Left kidney (tissue), 2 donors: Measurements from ENCODE around the gene REL. TPM values are rescaled to one million over a fixed set of nuclear protein-coding genes. Genes with fewer than 3 reads are reported as not detected.
"Not testable (repeated sequence)": the region's sequence is repeated elsewhere in the genome, so short reads cannot be mapped to it uniquely, and the experiment has no call there.

Source experiments
- DNase-seq: peaks from one replicate; pipeline ENCODE4 v3.0.0-alpha.2; 2013
- polyA plus RNA-seq: library from polyadenylated mRNA; unstranded; fragments of 120-200 nt; gene quantifications from one replicate; pipeline ENCODE4 v1.2.1, GENCODE V29; 2013; ENCODE audit not compliant: insufficient read length

The REL gene
- polyA plus RNA-seq, 1 donor: 10.4 TPM

GRCh38 chr2:60925994-60926740 is 44.8 kb downstream of the REL start:
- no peak for DNase-seq

- no peak for DNase-seq
These were observed 45.6 kb downstream of the REL start for GRCh38 chr2:60926741-60927552.

GRCh38 chr2:60932061-60932460 is 50.7 kb downstream of the REL start:
- not testable (repeated sequence) for DNase-seq

GRCh38 chr2:60932954-60933353 is 51.6 kb downstream of the REL start:
- no peak for DNase-seq

- no peak for DNase-seq
These were observed 52.9 kb downstream of the REL start for GRCh38 chr2:60934165-60934722.

- no peak for DNase-seq
These were observed 55.4 kb downstream of the REL start for GRCh38 chr2:60936757-60937156.

- DNase-seq: no peak
These were observed 56.9 kb downstream of the REL start for GRCh38 chr2:60938301-60938700.

- DNase-seq: no peak
These were observed 58.2 kb downstream of the REL start for GRCh38 chr2:60939622-60940021.

GRCh38 chr2:60945341-60945740 is 64.0 kb downstream of the REL start:
- DNase-seq: no peak

- no peak for DNase-seq
These were observed 65.7 kb downstream of the REL start for GRCh38 chr2:60947056-60947455.

- no peak for DNase-seq
These were observed 66.8 kb downstream of the REL start for GRCh38 chr2:60948161-60948560.

- DNase-seq: no peak
These were observed 67.7 kb downstream of the REL start for GRCh38 chr2:60948926-60949579.

- DNase-seq: no peak
These were observed 72.8 kb downstream of the REL start for GRCh38 chr2:60954139-60954538.

GRCh38 chr2:60957224-60957623 is 75.8 kb downstream of the REL start:
- DNase-seq: no peak

- no peak for DNase-seq
These were observed 76.3 kb downstream of the REL start for GRCh38 chr2:60957643-60958042.

GRCh38 chr2:60958361-60958760 is 77.0 kb downstream of the REL start:
- DNase-seq: no peak

- no peak for DNase-seq
These were observed 77.4 kb downstream of the REL start for GRCh38 chr2:60958800-60959199.

GRCh38 chr2:60959501-60959900 is 78.1 kb downstream of the REL start:
- DNase-seq: no peak

- no peak for DNase-seq
These were observed 79.3 kb downstream of the REL start for GRCh38 chr2:60960706-60961105.

GRCh38 chr2:60961457-60961856 is 80.1 kb downstream of the REL start:
- no peak for DNase-seq

GRCh38 chr2:60962528-60962927 is 81.2 kb downstream of the REL start:
- no peak for DNase-seq

GRCh38 chr2:60963190-60963589 is 81.8 kb downstream of the REL start:
- no peak for DNase-seq
